Measurements from ENCODE around the gene OBP2B.

GRCh38 chr9:133184971-133185370 is 24.1 kb downstream of the OBP2B start:
- TF ChIP-seq CTCF (conservative IDR thresholded peaks at IDR 0.05) (peak; percentile 77), EZH2 (IDR thresholded peaks at IDR 0.05; ENCODE audit: low read depth) (no peak)

Data from PC-9 (cell line).